Embryonic facial prominence (tissue), 1 donor: ENCODE results near the gene SH3GLB1.

Experiments used
- DNase-seq: peaks from one replicate; pipeline ENCODE4 v3.0.0-alpha.2; 2016; ENCODE audit errors: extremely low spot score

SH3GLB1 gene

GRCh38 chr1:86733340-86733739, 29.0 kb downstream of the SH3GLB1 start:
- DNase-seq: no peak

GRCh38 chr1:86739648-86740509, 35.5 kb downstream of the SH3GLB1 start:
- DNase-seq: no peak

- DNase-seq: no peak
Measured at GRCh38 chr1:86741947-86742572, 37.7 kb downstream of the SH3GLB1 start.

GRCh38 chr1:86747304-86747703, 42.9 kb downstream of the SH3GLB1 start:
- no peak for DNase-seq

- DNase-seq: no peak
Measured at GRCh38 chr1:86748622-86749373, 44.4 kb downstream of the SH3GLB1 start.

GRCh38 chr1:86750076-86750475, 45.7 kb downstream of the SH3GLB1 start:
- DNase-seq: no peak

GRCh38 chr1:86750530-86750929, 46.2 kb downstream of the SH3GLB1 start:
- DNase-seq: no peak

GRCh38 chr1:86751923-86752322, 47.5 kb downstream of the SH3GLB1 start:
- no peak for DNase-seq

- no peak for DNase-seq
Measured at GRCh38 chr1:86753700-86754099, 49.3 kb downstream of the SH3GLB1 start.

- DNase-seq: no peak
Measured at GRCh38 chr1:86754265-86754974, 50.0 kb downstream of the SH3GLB1 start.

GRCh38 chr1:86756062-86756406, 51.7 kb downstream of the SH3GLB1 start:
- DNase-seq: no peak

GRCh38 chr1:86757272-86757984, 53.1 kb downstream of the SH3GLB1 start:
- DNase-seq: no peak

GRCh38 chr1:86758570-86758969, 54.2 kb downstream of the SH3GLB1 start:
- no peak for DNase-seq

GRCh38 chr1:86760199-86760598, 55.8 kb downstream of the SH3GLB1 start:
- DNase-seq: no peak

- DNase-seq: no peak
Measured at GRCh38 chr1:86762336-86762735, 58.0 kb downstream of the SH3GLB1 start.

- DNase-seq: no peak
Measured at GRCh38 chr1:86764523-86764922, 60.1 kb downstream of the SH3GLB1 start.

- DNase-seq: no peak
Measured at GRCh38 chr1:86765073-86765472, 60.7 kb downstream of the SH3GLB1 start.

- no peak for DNase-seq
Measured at GRCh38 chr1:86765674-86766073, 61.3 kb downstream of the SH3GLB1 start.

- no peak for DNase-seq
Measured at GRCh38 chr1:86768554-86768953, 64.2 kb downstream of the SH3GLB1 start.

- no peak for DNase-seq
Measured at GRCh38 chr1:86769065-86769464, 64.7 kb downstream of the SH3GLB1 start.
